Measurements from ENCODE around the gene UBE4B. TPM values are rescaled to one million over a fixed set of nuclear protein-coding genes. Genes with fewer than 3 reads are reported as not detected.

UBE4B gene
- total and polyA plus RNA-seq, 2 of the 13 experiments (the other 11 are each of a cell fraction or from before 2014, with no cell fraction given): 15.2 to 24.8 TPM

DNA sequence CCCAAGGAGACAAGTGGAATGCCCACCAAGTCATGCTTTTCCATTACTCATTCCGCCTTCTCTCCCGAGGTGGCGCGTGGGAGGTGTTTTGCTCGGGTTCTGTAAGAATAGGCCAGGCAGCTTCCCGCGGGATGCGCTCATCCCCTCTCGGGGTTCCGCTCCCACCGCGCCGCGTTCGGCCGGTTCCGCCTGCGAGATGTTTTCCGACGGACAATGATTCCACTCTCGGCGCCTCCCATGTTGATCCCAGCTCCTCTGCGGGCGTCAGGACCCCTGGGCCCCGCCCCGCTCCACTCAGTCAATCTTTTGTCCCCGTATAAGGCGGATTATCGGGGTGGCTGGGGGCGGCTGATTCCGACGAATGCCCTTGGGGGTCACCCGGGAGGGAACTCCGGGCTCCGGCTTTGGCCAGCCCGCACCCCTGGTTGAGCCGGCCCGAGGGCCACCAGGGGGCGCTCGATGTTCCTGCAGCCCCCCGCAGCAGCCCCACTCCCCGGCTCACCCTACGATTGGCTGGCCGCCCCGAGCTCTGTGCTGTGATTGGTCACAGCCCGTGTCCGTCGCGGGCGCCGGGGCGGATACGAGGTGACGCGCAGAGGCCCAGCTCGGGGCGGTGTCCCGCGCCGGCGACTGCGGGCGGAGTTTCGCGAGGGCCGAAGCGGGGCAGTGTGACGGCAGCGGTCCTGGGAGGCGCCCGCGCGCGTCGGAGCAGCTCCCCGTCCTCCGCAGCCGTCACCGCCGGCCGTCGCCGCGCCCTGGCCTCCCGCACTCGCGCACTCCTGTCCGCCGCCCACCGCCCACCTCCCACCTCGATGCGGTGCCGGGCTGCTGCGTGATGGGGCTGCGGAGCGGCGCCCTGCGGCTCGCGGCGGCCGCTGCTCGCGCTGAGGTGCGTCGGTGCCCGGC, 177.4 kb downstream of the UBE4B start, which contains the start of gene KIF1B (continued):
- TF ChIP-seq, protein P1, sequence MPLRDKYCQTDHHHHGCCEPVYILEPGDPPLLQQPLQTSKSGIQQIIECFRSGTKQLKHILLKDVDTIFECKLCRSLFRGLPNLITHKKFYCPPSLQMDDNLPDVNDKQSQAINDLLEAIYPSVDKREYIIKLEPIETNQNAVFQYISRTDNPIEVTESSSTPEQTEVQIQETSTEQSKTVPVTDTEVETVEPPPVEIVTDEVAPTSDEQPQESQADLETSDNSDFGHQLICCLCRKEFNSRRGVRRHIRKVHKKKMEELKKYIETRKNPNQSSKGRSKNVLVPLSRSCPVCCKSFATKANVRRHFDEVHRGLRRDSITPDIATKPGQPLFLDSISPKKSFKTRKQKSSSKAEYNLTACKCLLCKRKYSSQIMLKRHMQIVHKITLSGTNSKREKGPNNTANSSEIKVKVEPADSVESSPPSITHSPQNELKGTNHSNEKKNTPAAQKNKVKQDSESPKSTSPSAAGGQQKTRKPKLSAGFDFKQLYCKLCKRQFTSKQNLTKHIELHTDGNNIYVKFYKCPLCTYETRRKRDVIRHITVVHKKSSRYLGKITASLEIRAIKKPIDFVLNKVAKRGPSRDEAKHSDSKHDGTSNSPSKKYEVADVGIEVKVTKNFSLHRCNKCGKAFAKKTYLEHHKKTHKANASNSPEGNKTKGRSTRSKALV (CRISPR knock-in tag; IDR thresholded peaks at IDR 0.05): peak; percentile 33; the same call in 1 of the 2 replicates
- TF ChIP-seq, protein P2, sequence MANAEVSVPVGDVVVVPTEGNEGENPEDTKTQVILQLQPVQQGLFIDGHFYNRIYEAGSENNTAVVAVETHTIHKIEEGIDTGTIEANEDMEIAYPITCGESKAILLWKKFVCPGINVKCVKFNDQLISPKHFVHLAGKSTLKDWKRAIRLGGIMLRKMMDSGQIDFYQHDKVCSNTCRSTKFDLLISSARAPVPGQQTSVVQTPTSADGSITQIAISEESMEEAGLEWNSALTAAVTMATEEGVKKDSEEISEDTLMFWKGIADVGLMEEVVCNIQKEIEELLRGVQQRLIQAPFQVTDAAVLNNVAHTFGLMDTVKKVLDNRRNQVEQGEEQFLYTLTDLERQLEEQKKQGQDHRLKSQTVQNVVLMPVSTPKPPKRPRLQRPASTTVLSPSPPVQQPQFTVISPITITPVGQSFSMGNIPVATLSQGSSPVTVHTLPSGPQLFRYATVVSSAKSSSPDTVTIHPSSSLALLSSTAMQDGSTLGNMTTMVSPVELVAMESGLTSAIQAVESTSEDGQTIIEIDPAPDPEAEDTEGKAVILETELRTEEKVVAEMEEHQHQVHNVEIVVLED (CRISPR knock-in tag; IDR thresholded peaks at IDR 0.05; ENCODE audit: borderline replicate concordance): peak; percentile 89
- TF ChIP-seq MAFG (CRISPR knock-in tag; IDR thresholded peaks at IDR 0.05): no peak
- TF ChIP-seq SP4 (CRISPR knock-in tag; IDR thresholded peaks at IDR 0.05): peak; percentile 90
- TF ChIP-seq, protein P3, sequence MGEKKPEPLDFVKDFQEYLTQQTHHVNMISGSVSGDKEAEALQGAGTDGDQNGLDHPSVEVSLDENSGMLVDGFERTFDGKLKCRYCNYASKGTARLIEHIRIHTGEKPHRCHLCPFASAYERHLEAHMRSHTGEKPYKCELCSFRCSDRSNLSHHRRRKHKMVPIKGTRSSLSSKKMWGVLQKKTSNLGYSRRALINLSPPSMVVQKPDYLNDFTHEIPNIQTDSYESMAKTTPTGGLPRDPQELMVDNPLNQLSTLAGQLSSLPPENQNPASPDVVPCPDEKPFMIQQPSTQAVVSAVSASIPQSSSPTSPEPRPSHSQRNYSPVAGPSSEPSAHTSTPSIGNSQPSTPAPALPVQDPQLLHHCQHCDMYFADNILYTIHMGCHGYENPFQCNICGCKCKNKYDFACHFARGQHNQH (CRISPR knock-in tag; IDR thresholded peaks at IDR 0.05): peak; percentile 66; the same call in 1 of the 2 replicates
- peak; percentile 68; the same call in 1 of the 2 replicates for TF ChIP-seq NRL (CRISPR knock-in tag; IDR thresholded peaks at IDR 0.05; ENCODE audit: borderline replicate concordance)
- no peak for TF ChIP-seq RFXANK (CRISPR knock-in tag; IDR thresholded peaks at IDR 0.05)
- TF ChIP-seq, protein P4, sequence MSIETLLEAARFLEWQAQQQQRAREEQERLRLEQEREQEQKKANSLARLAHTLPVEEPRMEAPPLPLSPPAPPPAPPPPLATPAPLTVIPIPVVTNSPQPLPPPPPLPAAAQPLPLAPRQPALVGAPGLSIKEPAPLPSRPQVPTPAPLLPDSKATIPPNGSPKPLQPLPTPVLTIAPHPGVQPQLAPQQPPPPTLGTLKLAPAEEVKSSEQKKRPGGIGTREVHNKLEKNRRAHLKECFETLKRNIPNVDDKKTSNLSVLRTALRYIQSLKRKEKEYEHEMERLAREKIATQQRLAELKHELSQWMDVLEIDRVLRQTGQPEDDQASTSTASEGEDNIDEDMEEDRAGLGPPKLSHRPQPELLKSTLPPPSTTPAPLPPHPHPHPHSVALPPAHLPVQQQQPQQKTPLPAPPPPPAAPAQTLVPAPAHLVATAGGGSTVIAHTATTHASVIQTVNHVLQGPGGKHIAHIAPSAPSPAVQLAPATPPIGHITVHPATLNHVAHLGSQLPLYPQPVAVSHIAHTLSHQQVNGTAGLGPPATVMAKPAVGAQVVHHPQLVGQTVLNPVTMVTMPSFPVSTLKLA (IDR thresholded peaks at IDR 0.05): no peak
- no peak for TF ChIP-seq ZNF780A (CRISPR knock-in tag; IDR thresholded peaks at IDR 0.05)
- TF ChIP-seq, protein P5, sequence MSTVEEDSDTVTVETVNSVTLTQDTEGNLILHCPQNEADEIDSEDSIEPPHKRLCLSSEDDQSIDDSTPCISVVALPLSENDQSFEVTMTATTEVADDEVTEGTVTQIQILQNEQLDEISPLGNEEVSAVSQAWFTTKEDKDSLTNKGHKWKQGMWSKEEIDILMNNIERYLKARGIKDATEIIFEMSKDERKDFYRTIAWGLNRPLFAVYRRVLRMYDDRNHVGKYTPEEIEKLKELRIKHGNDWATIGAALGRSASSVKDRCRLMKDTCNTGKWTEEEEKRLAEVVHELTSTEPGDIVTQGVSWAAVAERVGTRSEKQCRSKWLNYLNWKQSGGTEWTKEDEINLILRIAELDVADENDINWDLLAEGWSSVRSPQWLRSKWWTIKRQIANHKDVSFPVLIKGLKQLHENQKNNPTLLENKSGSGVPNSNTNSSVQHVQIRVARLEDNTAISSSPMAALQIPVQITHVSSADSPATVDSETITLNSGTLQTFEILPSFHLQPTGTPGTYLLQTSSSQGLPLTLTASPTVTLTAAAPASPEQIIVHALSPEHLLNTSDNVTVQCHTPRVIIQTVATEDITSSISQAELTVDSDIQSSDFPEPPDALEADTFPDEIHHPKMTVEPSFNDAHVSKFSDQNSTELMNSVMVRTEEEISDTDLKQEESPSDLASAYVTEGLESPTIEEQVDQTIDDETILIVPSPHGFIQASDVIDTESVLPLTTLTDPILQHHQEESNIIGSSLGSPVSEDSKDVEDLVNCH (CRISPR knock-in tag; IDR thresholded peaks at IDR 0.05): no peak
- 0 out of 2 replicates have a peak, but pooled peaks have one; percentile 20 for TF ChIP-seq MIER3 (CRISPR knock-in tag; IDR thresholded peaks at IDR 0.05; ENCODE audit: borderline replicate concordance)
- TF ChIP-seq, protein P6, sequence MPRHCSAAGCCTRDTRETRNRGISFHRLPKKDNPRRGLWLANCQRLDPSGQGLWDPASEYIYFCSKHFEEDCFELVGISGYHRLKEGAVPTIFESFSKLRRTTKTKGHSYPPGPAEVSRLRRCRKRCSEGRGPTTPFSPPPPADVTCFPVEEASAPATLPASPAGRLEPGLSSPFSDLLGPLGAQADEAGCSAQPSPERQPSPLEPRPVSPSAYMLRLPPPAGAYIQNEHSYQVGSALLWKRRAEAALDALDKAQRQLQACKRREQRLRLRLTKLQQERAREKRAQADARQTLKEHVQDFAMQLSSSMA (CRISPR knock-in tag; IDR thresholded peaks at IDR 0.05): no peak
- peak; percentile 73 for TF ChIP-seq CBFB (CRISPR knock-in tag; IDR thresholded peaks at IDR 0.05)
- TF ChIP-seq, protein P7, sequence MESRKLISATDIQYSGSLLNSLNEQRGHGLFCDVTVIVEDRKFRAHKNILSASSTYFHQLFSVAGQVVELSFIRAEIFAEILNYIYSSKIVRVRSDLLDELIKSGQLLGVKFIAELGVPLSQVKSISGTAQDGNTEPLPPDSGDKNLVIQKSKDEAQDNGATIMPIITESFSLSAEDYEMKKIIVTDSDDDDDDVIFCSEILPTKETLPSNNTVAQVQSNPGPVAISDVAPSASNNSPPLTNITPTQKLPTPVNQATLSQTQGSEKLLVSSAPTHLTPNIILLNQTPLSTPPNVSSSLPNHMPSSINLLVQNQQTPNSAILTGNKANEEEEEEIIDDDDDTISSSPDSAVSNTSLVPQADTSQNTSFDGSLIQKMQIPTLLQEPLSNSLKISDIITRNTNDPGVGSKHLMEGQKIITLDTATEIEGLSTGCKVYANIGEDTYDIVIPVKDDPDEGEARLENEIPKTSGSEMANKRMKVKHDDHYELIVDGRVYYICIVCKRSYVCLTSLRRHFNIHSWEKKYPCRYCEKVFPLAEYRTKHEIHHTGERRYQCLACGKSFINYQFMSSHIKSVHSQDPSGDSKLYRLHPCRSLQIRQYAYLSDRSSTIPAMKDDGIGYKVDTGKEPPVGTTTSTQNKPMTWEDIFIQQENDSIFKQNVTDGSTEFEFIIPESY (CRISPR knock-in tag; IDR thresholded peaks at IDR 0.05): peak; percentile 41; the same call in 1 of the 2 replicates
- peak; percentile 81 for TF ChIP-seq POLR2G (IDR thresholded peaks at IDR 0.05; ENCODE audit: low read depth, low read length)
- TF ChIP-seq ZNF446 (CRISPR knock-in tag; IDR thresholded peaks at IDR 0.05): no peak

All from HepG2 (cell line).